Colonic mucosa (tissue), 4 donors: ENCODE data around the gene STK32C. TPM values are rescaled to one million over a fixed set of nuclear protein-coding genes. Genes with fewer than 3 reads are reported as not detected.
"Not testable (repeated sequence)": the region's sequence is repeated elsewhere in the genome, so short reads cannot be mapped to it uniquely, and the experiment has no call there.

Experiments
- DNase-seq: peaks from one replicate; pipeline ENCODE4 v3.0.0-alpha.2; 2020
- H3K27ac ChIP-seq: fragments of 200-600 bp; one replicate; pipeline ENCODE4 v1.8.0; 2021
- H3K27me3 ChIP-seq: fragments of 200-600 bp; one replicate; pipeline ENCODE4 v1.8.0; 2021
- H3K36me3 ChIP-seq: fragments of 200-600 bp; one replicate; pipeline ENCODE4 v1.8.0; 2021
- H3K4me1 ChIP-seq: fragments of 200-600 bp; one replicate; pipeline ENCODE4 v1.8.0; 2021; ENCODE audit warnings: mild to moderate bottlenecking
- H3K4me3 ChIP-seq: fragments of 200-600 bp; one replicate; pipeline ENCODE4 v1.8.0; 2021
- H3K9ac ChIP-seq, 2 donors: one replicate each; pipeline ENCODE4 v1.7.0; 2013; ENCODE audit warnings: control low read depth in 2 of 2, low read depth in 2 of 2, low read length in 2 of 2
- H3K9me3 ChIP-seq: fragments of 200-600 bp; one replicate; pipeline ENCODE4 v1.8.0; 2021
- CTCF ChIP-seq: fragments of 200-600 bp; IDR thresholded peaks from one replicate; pipeline ENCODE4 v1.8.0; 2022; ENCODE audit warnings: antibody characterized with exemption, mild to moderate bottlenecking
- intact Hi-C: fragments of 100-400 bp; cut with DNase I; formaldehyde crosslinking; loops from one replicate; pipeline ENCODE4 v1.14.1; 2022
- total RNA-seq, 2 donors: library from RNA; stranded (reverse); fragmentation: NEBNext Ultra II Directional in 1 of 2; extraction: Animal tissue kit (Norgen Biotek cat#: 25700) in 1 of 2; gene quantifications; one replicate each; pipeline ENCODE4 v1.2.1, GENCODE V29; 2021
- donor health status: healthy.
- donor health status: DM: no; HTN: no; CAD: no.
- donor health status: DM: no; HTN: no; CAD: no.

The STK32C gene
- total RNA-seq, 2 donors from 2014 or later, result 9.2 to 14.5 TPM

DNA sequence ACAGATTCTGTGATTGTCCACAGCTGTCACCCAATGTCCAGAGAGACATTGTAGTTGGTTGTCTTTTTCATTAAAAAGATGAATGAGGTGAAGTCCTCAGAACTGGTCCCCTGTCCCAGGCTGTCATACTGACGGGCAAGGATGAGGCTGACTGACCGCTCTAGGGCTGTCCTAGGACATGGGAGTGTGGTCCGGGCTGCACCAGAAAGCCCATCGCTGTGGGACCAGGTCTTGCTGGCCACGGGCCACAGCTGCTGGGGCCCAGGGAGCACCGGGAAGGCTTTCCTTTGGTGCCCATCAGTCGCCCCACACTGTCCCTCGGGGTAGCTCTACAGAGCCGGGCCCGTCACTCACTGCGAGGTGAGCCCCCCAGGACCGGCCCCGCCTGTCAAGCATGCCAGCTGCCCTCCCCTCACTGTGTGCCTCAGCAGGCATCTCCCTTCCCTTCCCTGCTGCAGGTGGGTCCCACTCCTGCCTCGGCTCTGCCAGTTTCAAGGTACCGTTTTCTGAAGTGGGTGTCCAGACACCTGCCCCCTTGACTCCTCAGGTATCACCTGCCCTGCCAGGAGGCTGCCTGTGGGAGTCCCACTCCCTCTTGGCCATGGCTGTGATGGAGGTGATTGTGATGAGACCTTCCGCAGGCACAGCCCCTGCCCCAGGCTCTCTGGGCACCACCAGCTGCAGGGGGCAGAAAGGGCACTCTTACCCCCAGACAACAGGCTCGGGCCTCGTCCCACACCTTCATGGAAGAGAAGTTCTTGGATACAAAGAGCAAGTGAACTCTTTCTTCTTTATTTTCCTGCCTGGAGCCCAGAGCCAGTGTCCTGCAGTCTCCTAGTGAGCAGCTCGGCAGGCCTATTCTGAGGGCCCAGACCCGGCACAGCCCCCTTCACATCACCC is 46.0 kb upstream of the STK32C start:
- Histone ChIP-seq H3K4me1 (no peaks in the 10 kb centered on the region), H3K36me3 (no peaks in the 10 kb centered on the region)
- no peak for DNase-seq

GRCh38 chr10:132352462-132353308 is 44.9 kb upstream of the STK32C start:
- not testable (repeated sequence) for H3K27me3 ChIP-seq, H3K4me3 ChIP-seq, H3K36me3 ChIP-seq, H3K27ac ChIP-seq, H3K4me1 ChIP-seq, H3K9ac ChIP-seq, H3K9me3 ChIP-seq
- intact Hi-C loops, result loop anchor here (2.0 kb wide), 1 partner anchor 128 kb away; no protein-coding TSS in a partner anchor
- peak; percentile 81 for DNase-seq
- peak; percentile 85 for TF ChIP-seq CTCF

More for the DNA sequence above, 46.0 kb upstream of the STK32C start:
- Histone ChIP-seq H3K27me3 (no peaks in the 10 kb centered on the region), H3K9ac (no peak overlapping the region), H3K9me3 (no peaks in the 10 kb centered on the region), H3K27ac (no peak overlapping the region), H3K4me3 (no peak overlapping the region)
- intact Hi-C loops, result loop anchor here (2.0 kb wide), 1 partner anchor 129 kb away; no protein-coding TSS in a partner anchor
- no peak for TF ChIP-seq CTCF

DNA sequence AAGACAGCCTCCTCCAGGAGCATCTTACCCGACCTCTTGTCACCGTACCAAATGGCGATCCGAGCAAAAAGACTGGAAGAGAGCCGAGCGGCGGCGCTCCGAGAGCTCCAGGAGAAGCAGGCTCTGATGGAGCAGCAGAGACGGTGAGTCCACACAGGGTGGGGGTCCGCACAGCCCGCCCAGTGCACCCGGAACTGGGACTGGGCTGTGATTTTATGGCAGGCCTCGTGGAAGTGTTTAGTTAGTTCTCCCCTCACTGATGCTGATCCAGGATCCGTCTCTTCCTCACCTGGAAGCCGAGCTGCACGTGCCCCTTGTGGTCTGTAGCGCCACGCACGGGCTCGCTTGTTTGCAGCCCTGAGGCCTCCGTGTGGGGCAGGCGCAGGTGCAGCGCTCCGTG is 43.9 kb upstream of the STK32C start:
- no peak for DNase-seq
- H3K27ac ChIP-seq, result no peak overlapping the region
- H3K9ac ChIP-seq, result no peak overlapping the region
- H3K9me3 ChIP-seq, result no peaks in the 10 kb centered on the region
- intact Hi-C loops, result loop anchor here (2.0 kb wide), 1 partner anchor 127 kb away; no protein-coding TSS in a partner anchor
- H3K27me3 ChIP-seq, result no peaks in the 10 kb centered on the region
- no peaks in the 10 kb centered on the region for H3K4me1 ChIP-seq
- H3K36me3 ChIP-seq, result no peaks in the 10 kb centered on the region
- H3K4me3 ChIP-seq, result no peak overlapping the region
- TF ChIP-seq CTCF, result no peak

GRCh38 chr10:132350946-132351345 is 43.2 kb upstream of the STK32C start:
- Histone ChIP-seq H3K4me3 (no peak overlapping the region), H3K27me3 (no peaks in the 10 kb centered on the region), H3K27ac (no peak overlapping the region), H3K4me1 (no peaks in the 10 kb centered on the region), H3K9me3 (no peaks in the 10 kb centered on the region), H3K9ac (no peak overlapping the region), H3K36me3 (no peaks in the 10 kb centered on the region)
- no peak for TF ChIP-seq CTCF
- no peak for DNase-seq
- intact Hi-C loops, result no loop called here

GRCh38 chr10:132350391-132350790 is 42.6 kb upstream of the STK32C start:
- no peak overlapping the region for H3K9ac ChIP-seq
- intact Hi-C loops, result no loop called here
- TF ChIP-seq CTCF, result no peak
- H3K4me3 ChIP-seq, result no peak overlapping the region
- H3K4me1 ChIP-seq, result no peaks in the 10 kb centered on the region
- DNase-seq, result no peak
- no peak overlapping the region for H3K27ac ChIP-seq
- H3K9me3 ChIP-seq, result no peaks in the 10 kb centered on the region
- H3K36me3 ChIP-seq, result no peaks in the 10 kb centered on the region
- H3K27me3 ChIP-seq, result no peaks in the 10 kb centered on the region
